ENCODE results near the gene MSI2. TPM values are rescaled to one million over a fixed set of nuclear protein-coding genes. Genes with fewer than 3 reads are reported as not detected.

Gene MSI2
- total RNA-seq, 2 experiments from 2014 or later: 38.8 to 39.0 TPM

GRCh38 chr17:57534863-57535248 lies 278.5 kb downstream of the MSI2 start:
- H3K4me3 Mint-ChIP-seq: no peak overlapping the region
- no peaks in the 10 kb centered on the region for H3K27me3 Mint-ChIP-seq (ENCODE audit: low read depth)
- intact Hi-C loops (cut with micrococcal nuclease): loop anchor here (5.0 kb wide), 1 partner anchor 93 kb away; no protein-coding TSS in a partner anchor
- H3K9me3 Mint-ChIP-seq: no peaks in the 10 kb centered on the region
- no peak overlapping the region for H3K27ac Mint-ChIP-seq
- H3K36me3 Mint-ChIP-seq (ENCODE audit: low read depth): no peaks in the 10 kb centered on the region
- DNase-seq: no peak
- peaks cover 40% of the 10 kb centered on the region for H3K4me1 Mint-ChIP-seq (ENCODE audit: low read depth)
- CTCF ChIA-PET: interaction anchor here (0.6 kb wide), 1 partner anchor 490 kb away, joined by 3 read pairs; no protein-coding TSS in a partner anchor

- Mint-ChIP-seq H3K36me3 (ENCODE audit: low read depth) (no peaks in the 10 kb centered on the region), H3K27me3 (ENCODE audit: low read depth) (no peaks in the 10 kb centered on the region), H3K4me3 (no peak overlapping the region), H3K9me3 (no peaks in the 10 kb centered on the region), H3K27ac (no peak overlapping the region), H3K4me1 (ENCODE audit: low read depth) (peaks cover 34% of the 10 kb centered on the region)
- intact Hi-C loops (cut with micrococcal nuclease): loop anchor here (5.0 kb wide), 1 partner anchor 93 kb away; no protein-coding TSS in a partner anchor
- DNase-seq: no peak
- CTCF ChIA-PET: interaction anchor here (0.5 kb wide), 1 partner anchor 364 kb away, joined by 3 read pairs; no protein-coding TSS in a partner anchor
Measured at GRCh38 chr17:57535249-57535966, 279.1 kb downstream of the MSI2 start.

GRCh38 chr17:57536289-57536688 lies 280.0 kb downstream of the MSI2 start:
- no peaks in the 10 kb centered on the region for H3K27me3 Mint-ChIP-seq (ENCODE audit: low read depth)
- no peaks in the 10 kb centered on the region for H3K9me3 Mint-ChIP-seq
- H3K4me3 Mint-ChIP-seq: no peak overlapping the region
- H3K4me1 Mint-ChIP-seq (ENCODE audit: low read depth): peaks cover 32% of the 10 kb centered on the region
- CTCF ChIA-PET: interaction anchor here (0.5 kb wide), 1 partner anchor 364 kb away, joined by 3 read pairs; no protein-coding TSS in a partner anchor
- no peak for DNase-seq
- no peaks in the 10 kb centered on the region for H3K36me3 Mint-ChIP-seq (ENCODE audit: low read depth)
- H3K27ac Mint-ChIP-seq: no peak overlapping the region
- intact Hi-C loops (cut with micrococcal nuclease): loop anchor here (5.0 kb wide), 1 partner anchor 94 kb away; no protein-coding TSS in a partner anchor

GRCh38 chr17:57536789-57537523 lies 280.6 kb downstream of the MSI2 start:
- H3K27me3 Mint-ChIP-seq (ENCODE audit: low read depth): no peaks in the 10 kb centered on the region
- no peaks in the 10 kb centered on the region for H3K9me3 Mint-ChIP-seq
- CTCF ChIA-PET: interaction anchor here (0.8 kb wide), 1 partner anchor 15 kb away, joined by 3 read pairs; no protein-coding TSS in a partner anchor
- DNase-seq: no peak
- H3K27ac Mint-ChIP-seq: no peak overlapping the region
- peaks cover 29% of the 10 kb centered on the region for H3K4me1 Mint-ChIP-seq (ENCODE audit: low read depth)
- no peaks in the 10 kb centered on the region for H3K36me3 Mint-ChIP-seq (ENCODE audit: low read depth)
- peak overlapping the region; percentile 28 for H3K4me3 Mint-ChIP-seq
- intact Hi-C loops (cut with micrococcal nuclease): loop anchor here (5.0 kb wide), 1 partner anchor 95 kb away; no protein-coding TSS in a partner anchor

GRCh38 chr17:57537524-57538410 lies 281.4 kb downstream of the MSI2 start:
- Mint-ChIP-seq H3K9me3 (no peaks in the 10 kb centered on the region), H3K36me3 (ENCODE audit: low read depth) (no peaks in the 10 kb centered on the region), H3K27ac (no peak overlapping the region), H3K4me3 (peak overlapping the region; percentile 28), H3K27me3 (ENCODE audit: low read depth) (no peaks in the 10 kb centered on the region), H3K4me1 (ENCODE audit: low read depth) (peaks cover 28% of the 10 kb centered on the region)
- peak; percentile 42 for DNase-seq
- intact Hi-C loops (cut with micrococcal nuclease): loop anchor here (5.0 kb wide), 1 partner anchor 95 kb away; no protein-coding TSS in a partner anchor
- CTCF ChIA-PET: interaction anchor here (0.8 to 1.6 kb wide), 2 partner anchors 14 to 16 kb away, joined by 3 to 6 read pairs; no protein-coding TSS in a partner anchor

GRCh38 chr17:57538736-57539456 lies 282.6 kb downstream of the MSI2 start:
- Mint-ChIP-seq H3K9me3 (no peaks in the 10 kb centered on the region), H3K27ac (no peak overlapping the region), H3K4me3 (no peak overlapping the region), H3K27me3 (ENCODE audit: low read depth) (no peaks in the 10 kb centered on the region), H3K36me3 (ENCODE audit: low read depth) (no peaks in the 10 kb centered on the region), H3K4me1 (ENCODE audit: low read depth) (peaks cover 26% of the 10 kb centered on the region)
- DNase-seq: no peak
- intact Hi-C loops (cut with micrococcal nuclease): loop anchor here (5.0 kb wide), 1 partner anchor 97 kb away; no protein-coding TSS in a partner anchor
- CTCF ChIA-PET: interaction anchor here (0.6 to 1.6 kb wide), 4 partner anchors 13 to 41 kb away, joined by 3 to 6 read pairs (median 6); no protein-coding TSS in a partner anchor

GRCh38 chr17:57539529-57540301 lies 283.4 kb downstream of the MSI2 start:
- no peak overlapping the region for H3K4me3 Mint-ChIP-seq
- H3K27me3 Mint-ChIP-seq (ENCODE audit: low read depth): no peaks in the 10 kb centered on the region
- H3K4me1 Mint-ChIP-seq (ENCODE audit: low read depth): peaks cover 27% of the 10 kb centered on the region
- no peak overlapping the region for H3K27ac Mint-ChIP-seq
- H3K36me3 Mint-ChIP-seq (ENCODE audit: low read depth): no peaks in the 10 kb centered on the region
- CTCF ChIA-PET: interaction anchor here (1.0 to 1.6 kb wide), 3 partner anchors 13 to 24 kb away, joined by 3 to 6 read pairs (median 6); no protein-coding TSS in a partner anchor
- intact Hi-C loops (cut with micrococcal nuclease): loop anchor here (5.0 kb wide), 1 partner anchor 97 kb away; no protein-coding TSS in a partner anchor
- H3K9me3 Mint-ChIP-seq: no peaks in the 10 kb centered on the region
- no peak for DNase-seq

GRCh38 chr17:57540596-57540995 lies 284.3 kb downstream of the MSI2 start:
- H3K4me1 Mint-ChIP-seq (ENCODE audit: low read depth): peaks cover 27% of the 10 kb centered on the region
- no peaks in the 10 kb centered on the region for H3K36me3 Mint-ChIP-seq (ENCODE audit: low read depth)
- intact Hi-C loops (cut with micrococcal nuclease): no loop called here
- no peak for DNase-seq
- CTCF ChIA-PET: interaction anchor here (0.6 to 1.5 kb wide), 2 partner anchors 297 to 573 kb away, joined by 3 to 4 read pairs; no protein-coding TSS in a partner anchor
- H3K27me3 Mint-ChIP-seq (ENCODE audit: low read depth): no peaks in the 10 kb centered on the region
- no peak overlapping the region for H3K27ac Mint-ChIP-seq
- no peak overlapping the region for H3K4me3 Mint-ChIP-seq
- H3K9me3 Mint-ChIP-seq: no peaks in the 10 kb centered on the region

GRCh38 chr17:57541049-57541448 lies 284.7 kb downstream of the MSI2 start:
- H3K27ac Mint-ChIP-seq: no peak overlapping the region
- no peaks in the 10 kb centered on the region for H3K9me3 Mint-ChIP-seq
- H3K4me1 Mint-ChIP-seq (ENCODE audit: low read depth): peaks cover 26% of the 10 kb centered on the region
- intact Hi-C loops (cut with micrococcal nuclease): no loop called here
- CTCF ChIA-PET: interaction anchor here (0.6 to 1.5 kb wide), 2 partner anchors 298 to 573 kb away, joined by 3 to 4 read pairs; no protein-coding TSS in a partner anchor
- DNase-seq: no peak
- no peaks in the 10 kb centered on the region for H3K36me3 Mint-ChIP-seq (ENCODE audit: low read depth)
- no peaks in the 10 kb centered on the region for H3K27me3 Mint-ChIP-seq (ENCODE audit: low read depth)
- no peak overlapping the region for H3K4me3 Mint-ChIP-seq

GRCh38 chr17:57541472-57542394 lies 285.4 kb downstream of the MSI2 start:
- Mint-ChIP-seq H3K27me3 (ENCODE audit: low read depth) (no peaks in the 10 kb centered on the region), H3K4me3 (no peak overlapping the region), H3K4me1 (ENCODE audit: low read depth) (peaks cover 19% of the 10 kb centered on the region), H3K36me3 (ENCODE audit: low read depth) (no peaks in the 10 kb centered on the region), H3K9me3 (no peaks in the 10 kb centered on the region), H3K27ac (no peak overlapping the region)
- intact Hi-C loops (cut with micrococcal nuclease): no loop called here
- CTCF ChIA-PET: interaction anchor here (1.5 kb wide), 1 partner anchor 298 kb away, joined by 4 read pairs; no protein-coding TSS in a partner anchor
- no peak for DNase-seq

Data from activated naive CD4-positive, alpha-beta T cell treated with anti-CD3 and anti-CD28 coated beads for 36 hours (primary cell).